NCI-H1048 (cell line): ENCODE data around the gene CDKN2D.

Experiments
- DNase-seq: peaks from one replicate; lab custom pipeline; 2025; lab: John Stamatoyannopoulos, UW

Gene CDKN2D

DNA sequence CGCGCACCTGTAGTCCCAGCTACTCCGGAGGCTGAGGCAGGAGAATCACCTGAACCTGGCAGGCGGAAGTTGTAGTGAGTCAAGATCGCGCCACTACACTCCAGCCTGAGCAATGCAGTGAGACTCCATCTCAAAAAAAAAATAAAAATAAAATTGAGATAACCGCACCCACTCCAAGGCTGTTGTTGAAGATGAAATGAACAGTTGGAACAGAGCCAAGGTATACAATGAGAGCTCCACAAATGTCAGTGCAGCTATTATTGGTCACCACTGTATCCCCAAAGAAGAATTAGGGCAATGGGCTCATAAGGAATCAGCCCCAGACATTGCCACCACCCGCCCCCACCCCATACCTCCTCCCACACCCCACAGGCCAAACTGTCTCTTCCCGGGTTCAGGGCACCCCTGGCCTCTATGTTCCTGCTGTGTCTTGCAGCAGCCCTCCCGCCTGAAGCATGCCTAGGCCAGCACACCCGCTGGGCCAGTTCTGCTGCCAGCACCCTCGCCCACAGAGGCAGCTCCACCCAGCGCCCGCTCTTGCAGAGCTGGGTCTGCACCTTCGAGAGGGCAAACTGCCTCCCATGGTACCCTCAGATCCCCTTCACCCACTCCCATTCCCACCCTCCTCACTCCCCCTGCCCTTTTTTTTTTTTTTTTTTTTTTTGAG is 48.0 kb downstream of the CDKN2D start:
- no peak for DNase-seq

DNA sequence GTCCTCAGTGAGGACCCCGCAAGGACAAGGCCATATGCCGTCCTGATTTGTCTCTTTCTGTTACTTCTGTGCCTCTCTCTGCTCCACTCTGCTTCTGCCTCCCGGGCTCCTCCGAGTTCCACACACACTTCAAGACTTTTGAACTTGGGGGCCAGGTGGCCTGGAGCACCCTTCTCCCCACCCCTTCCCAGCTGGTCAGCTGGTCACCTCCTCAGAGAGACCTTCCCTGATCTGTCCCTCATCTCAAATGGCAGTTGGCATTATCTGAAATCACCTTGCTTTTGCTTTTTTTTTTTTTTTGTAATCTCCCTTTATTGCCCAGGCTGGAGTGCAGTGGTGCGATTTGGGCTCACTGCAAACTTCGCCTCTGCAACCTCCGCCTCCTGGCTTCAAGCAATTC is 49.4 kb downstream of the CDKN2D start:
- no peak for DNase-seq

DNA sequence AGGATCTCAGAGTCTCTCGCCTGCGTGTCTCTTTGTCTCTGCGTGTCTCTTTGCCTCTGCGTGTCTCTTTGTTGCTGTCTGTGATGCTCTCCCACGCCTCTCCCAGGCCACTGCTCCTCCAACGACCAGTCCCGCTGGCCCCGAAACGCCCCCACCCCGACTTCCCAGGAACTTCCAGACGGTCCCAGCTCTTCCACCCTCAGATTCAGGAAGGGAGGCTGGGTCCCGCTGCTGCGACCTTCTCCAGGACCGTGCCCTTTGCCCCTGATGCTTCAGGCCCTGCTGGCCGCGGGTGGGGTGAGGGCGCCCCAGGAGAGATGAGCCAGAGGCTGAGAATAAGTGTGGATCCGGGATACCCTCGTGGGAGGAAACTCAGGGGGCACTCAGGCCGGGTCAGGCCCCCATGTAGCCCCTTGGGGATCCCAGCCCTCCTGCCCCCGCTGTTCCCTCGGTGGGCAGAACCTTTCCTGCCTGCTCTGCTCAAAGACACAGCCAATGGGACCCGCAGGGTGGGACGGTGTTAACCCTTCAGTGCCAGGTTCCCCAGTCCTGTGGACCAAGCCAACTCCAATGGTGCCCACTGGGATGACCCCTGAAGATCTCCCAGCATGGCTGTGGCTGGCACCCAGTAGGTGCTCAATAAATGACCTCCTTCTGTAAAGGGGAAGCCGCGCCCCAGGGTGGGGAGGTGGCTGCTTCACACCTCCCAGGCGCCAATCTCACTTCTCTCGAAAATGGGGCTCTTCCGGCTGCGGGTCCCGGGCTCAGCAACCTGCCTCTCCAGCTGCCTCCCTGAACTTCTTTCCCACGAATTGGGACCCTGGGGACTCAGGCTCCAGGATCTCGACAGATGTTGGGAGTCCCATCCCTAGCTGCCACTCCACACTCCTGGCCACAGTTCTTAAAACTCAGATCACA is 50.1 kb downstream of the CDKN2D start:
- DNase-seq = no peak

DNA sequence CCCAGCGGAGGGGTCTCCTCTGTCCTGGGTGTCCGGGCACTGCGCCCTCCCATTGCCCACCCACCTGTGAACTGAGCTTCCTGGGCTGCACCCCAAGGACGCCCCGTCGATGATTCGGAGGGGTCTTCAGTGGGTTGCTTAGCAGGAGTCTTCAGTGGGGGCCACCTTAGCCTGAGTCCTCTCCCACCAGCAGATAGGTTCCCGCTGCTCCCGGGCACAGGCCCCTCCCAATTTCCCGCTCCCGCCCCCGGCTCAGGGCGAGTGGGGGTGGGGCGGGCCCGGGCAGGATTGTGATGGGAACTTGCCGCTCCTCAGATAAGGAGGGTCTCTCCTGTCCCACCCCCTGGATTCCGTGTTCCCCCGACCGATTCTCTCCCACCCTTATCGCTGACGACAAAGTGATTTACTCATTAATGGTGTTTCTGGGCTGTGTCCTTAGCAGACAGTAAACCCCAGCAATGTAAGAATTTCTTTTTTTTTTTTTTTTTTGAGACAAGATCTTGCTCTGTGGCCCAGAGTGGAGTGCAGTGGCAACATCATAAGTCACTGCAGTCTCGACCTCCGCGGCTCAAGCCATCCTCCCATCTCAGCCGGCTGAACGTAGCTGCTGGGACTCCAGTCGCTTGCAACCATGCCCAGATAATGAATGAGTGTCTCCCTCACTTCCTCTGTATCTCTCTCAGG is 50.9 kb downstream of the CDKN2D start:
- no peak for DNase-seq

DNA sequence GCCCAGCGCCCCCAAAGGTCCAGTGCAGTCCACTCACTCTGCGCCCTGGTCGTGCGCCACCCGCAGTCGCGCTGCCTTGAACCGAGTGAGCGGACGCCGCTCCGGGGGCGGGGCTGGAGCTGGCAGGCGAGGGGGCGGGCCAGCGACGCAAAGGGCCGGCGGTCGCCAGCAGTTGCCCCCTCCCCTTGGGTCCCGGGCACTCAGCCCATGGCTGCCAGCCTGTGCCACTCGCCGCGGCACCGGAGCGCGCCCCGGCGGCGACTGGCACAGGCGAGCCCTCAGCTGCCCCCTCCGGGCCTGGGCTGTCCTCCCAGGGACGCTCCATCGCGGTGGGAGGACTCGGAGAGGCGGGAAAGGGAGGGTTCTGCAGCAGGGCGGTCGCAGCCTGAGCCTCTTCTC is 51.4 kb downstream of the CDKN2D start, which contains the start of gene S1PR5:
TSS of gene S1PR5 (minus strand) at position 87 of the 399 bp plus-strand sequence. CDS start 2,436 bp downstream, outside the sequence.
- DNase-seq = no peak

DNA sequence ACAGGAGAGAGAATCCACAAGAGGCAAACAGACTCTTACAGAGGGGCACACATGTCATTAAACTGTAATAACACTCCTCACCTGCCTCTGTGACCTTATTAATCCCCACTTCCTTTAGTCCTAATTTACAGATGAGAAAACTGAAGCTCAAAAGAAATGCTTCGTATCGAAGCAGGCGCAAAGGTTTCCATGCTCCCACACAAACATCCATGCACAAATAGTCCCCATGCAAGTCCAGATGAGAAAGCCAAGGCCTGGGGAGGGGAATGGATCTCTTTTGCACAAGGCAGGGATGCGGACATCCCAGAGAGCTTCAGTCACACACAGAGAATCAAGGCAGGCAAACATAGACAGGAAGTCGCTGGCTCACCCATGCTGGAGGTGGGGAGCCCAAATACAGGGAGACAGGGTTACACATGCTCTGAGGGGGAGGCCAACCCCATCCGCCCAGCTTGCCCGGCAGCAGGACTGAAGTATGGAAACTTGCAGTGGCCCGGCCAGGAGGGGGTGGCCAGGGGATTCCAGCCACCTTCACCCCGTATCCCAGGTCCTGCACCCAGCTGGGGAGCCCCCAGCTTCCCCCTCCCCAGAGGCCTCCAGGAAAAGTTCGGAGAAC is 52.0 kb downstream of the CDKN2D start:
- DNase-seq = no peak
